ENCODE measurements around the gene USP48. TPM values are rescaled to one million over a fixed set of nuclear protein-coding genes. Genes with fewer than 3 reads are reported as not detected.
A peak's percentile ranks its signal among the peaks of the same experiment; 100 is the strongest.

USP48 gene
- total and polyA plus RNA-seq, 12 donors, result 35.9 to 156 (median 86.4) TPM

GRCh38 chr1:21659099-21659923 is 123.6 kb downstream of the USP48 start:
- WGBS, 4 donors, result 2 to 5% (median 4%) methylated on average over 4 to 64 of the region's 64 CpGs
- Histone ChIP-seq H3K9me3 (replicated peaks in 1 of 3) (no peaks in the 10 kb centered on the region), H3K36me3 (replicated peaks in 1 of 2) (no peaks in the 10 kb centered on the region), H3K27ac (peak overlapping the region in 2 of 5 donors; percentile 63 to 67), H3K4me1 (replicated peaks in 1 of 2) (peaks cover 15 to 34% of the 10 kb centered on the region in 2 donors), H3K27me3 (no peaks in the 10 kb centered on the region), H3K4me3 (no peak overlapping the region)
- peak; percentile 81 to 94 (median 89) for DNase-seq
- TF ChIP-seq POLR2A (IDR thresholded peaks at IDR 0.05), result no peak
- TF ChIP-seq, protein P1, sequence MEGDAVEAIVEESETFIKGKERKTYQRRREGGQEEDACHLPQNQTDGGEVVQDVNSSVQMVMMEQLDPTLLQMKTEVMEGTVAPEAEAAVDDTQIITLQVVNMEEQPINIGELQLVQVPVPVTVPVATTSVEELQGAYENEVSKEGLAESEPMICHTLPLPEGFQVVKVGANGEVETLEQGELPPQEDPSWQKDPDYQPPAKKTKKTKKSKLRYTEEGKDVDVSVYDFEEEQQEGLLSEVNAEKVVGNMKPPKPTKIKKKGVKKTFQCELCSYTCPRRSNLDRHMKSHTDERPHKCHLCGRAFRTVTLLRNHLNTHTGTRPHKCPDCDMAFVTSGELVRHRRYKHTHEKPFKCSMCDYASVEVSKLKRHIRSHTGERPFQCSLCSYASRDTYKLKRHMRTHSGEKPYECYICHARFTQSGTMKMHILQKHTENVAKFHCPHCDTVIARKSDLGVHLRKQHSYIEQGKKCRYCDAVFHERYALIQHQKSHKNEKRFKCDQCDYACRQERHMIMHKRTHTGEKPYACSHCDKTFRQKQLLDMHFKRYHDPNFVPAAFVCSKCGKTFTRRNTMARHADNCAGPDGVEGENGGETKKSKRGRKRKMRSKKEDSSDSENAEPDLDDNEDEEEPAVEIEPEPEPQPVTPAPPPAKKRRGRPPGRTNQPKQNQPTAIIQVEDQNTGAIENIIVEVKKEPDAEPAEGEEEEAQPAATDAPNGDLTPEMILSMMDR (IDR thresholded peaks at IDR 0.05), result peak; percentile 94 to 97 (median 96)
- intact Hi-C loops (cut with DNase I), result loop anchor here in 1 of 2 donors (5.0 to 10.0 kb wide), 3 partner anchors 145 to 435 kb away; no protein-coding TSS in a partner anchor

DNA sequence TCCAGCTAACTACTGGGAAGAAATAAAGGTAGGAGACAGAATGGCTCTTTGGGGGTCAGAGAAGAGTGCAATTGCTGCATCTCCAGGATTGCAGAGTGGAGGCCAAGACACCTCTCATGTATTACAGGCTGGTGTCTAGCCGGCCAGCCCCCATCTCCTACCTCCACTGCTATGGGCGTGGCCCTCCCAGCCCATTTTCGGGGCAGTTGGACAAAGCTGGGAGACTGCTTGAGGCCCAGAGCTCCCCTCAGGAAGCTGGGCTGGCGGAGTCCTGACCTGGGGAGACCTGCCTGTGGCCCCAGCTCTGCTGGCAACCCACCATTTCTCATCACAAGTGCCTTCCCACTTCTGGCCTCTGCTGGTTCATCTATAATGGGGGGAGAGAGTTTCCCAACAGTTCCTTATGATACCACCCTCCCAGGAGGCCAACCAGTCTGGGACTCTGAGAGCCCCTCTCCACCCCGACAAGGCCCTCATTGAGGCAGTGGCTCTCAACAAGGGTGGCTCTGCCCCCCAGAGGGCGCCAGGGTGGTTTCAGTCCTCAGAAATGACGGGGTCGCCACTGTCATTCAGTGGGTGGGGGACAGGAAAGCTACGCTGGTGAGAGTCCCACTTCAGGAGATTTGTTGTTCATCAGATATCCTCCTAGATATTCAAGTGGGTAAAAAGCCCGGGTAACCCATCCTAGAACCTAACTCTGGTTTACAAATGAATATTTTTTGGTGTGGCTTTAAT is 125.3 kb downstream of the USP48 start:
- H3K36me3 ChIP-seq (replicated peaks in 1 of 2), result no peaks in the 10 kb centered on the region
- intact Hi-C loops (cut with DNase I), result loop anchor here in 1 of 2 donors (5.0 to 10.0 kb wide), 3 partner anchors 143 to 433 kb away; no protein-coding TSS in a partner anchor
- no peak overlapping the region for H3K27ac ChIP-seq
- H3K27me3 ChIP-seq, result no peaks in the 10 kb centered on the region
- H3K9me3 ChIP-seq (replicated peaks in 1 of 3), result no peaks in the 10 kb centered on the region
- no peak for DNase-seq
- TF ChIP-seq POLR2A (IDR thresholded peaks at IDR 0.05), result no peak
- TF ChIP-seq, protein P1 (IDR thresholded peaks at IDR 0.05), result no peak
- WGBS, 4 donors, result 66 to 81% (median 76%) methylated on average over 6 to 10 of the region's 10 CpGs
- H3K4me3 ChIP-seq, result no peak overlapping the region
- peaks cover 0 to 18% of the 10 kb centered on the region in 2 donors for H3K4me1 ChIP-seq (replicated peaks in 1 of 2)

GRCh38 chr1:21655748-21656147 is 127.2 kb downstream of the USP48 start:
- Histone ChIP-seq H3K9me3 (replicated peaks in 1 of 3) (no peaks in the 10 kb centered on the region), H3K36me3 (replicated peaks in 1 of 2) (no peaks in the 10 kb centered on the region), H3K4me3 (no peak overlapping the region), H3K27ac (peak overlapping the region in 2 of 5 donors; percentile 49 to 66), H3K4me1 (replicated peaks in 1 of 2) (peaks cover 6 to 25% of the 10 kb centered on the region in 2 donors), H3K27me3 (no peaks in the 10 kb centered on the region)
- intact Hi-C loops (cut with DNase I), result loop anchor here in 1 of 2 donors (5.0 to 10.0 kb wide), 3 partner anchors 141 to 431 kb away; no protein-coding TSS in a partner anchor
- DNase-seq, result no peak
- TF ChIP-seq POLR2A (IDR thresholded peaks at IDR 0.05), result no peak
- TF ChIP-seq, protein P1 (IDR thresholded peaks at IDR 0.05), result peak in 1 of 6 experiments; percentile 8
- 35 to 70% (median 52%) methylated on average over 4 of the region's 4 CpGs for WGBS, 4 donors

- no peaks in the 10 kb centered on the region for H3K36me3 ChIP-seq (replicated peaks in 1 of 2)
- TF ChIP-seq, protein P1 (IDR thresholded peaks at IDR 0.05), result no peak
- no peak for TF ChIP-seq POLR2A (IDR thresholded peaks at IDR 0.05)
- no peak for DNase-seq
- no peaks in the 10 kb centered on the region for H3K9me3 ChIP-seq (replicated peaks in 1 of 3)
- intact Hi-C loops (cut with DNase I), result loop anchor here in 1 of 2 donors (5.0 to 10.0 kb wide), 3 partner anchors 140 to 430 kb away; no protein-coding TSS in a partner anchor
- no peaks in the 10 kb centered on the region for H3K27me3 ChIP-seq
- no peak overlapping the region for H3K4me3 ChIP-seq
- H3K4me1 ChIP-seq (replicated peaks in 1 of 2), result peaks cover 6 to 30% of the 10 kb centered on the region in 2 donors
- WGBS, 4 donors, result 80 to 83% (median 82%) methylated on average over 1 to 4 of the region's 4 CpGs
- H3K27ac ChIP-seq, result peak overlapping the region in 2 of 5 donors; percentile 49 to 66
These were observed 127.7 kb downstream of the USP48 start for GRCh38 chr1:21655259-21655658.

All from adrenal gland (tissue), 12 donors.